HepG2 (cell line): Measurements from ENCODE around the gene ZNF222. TPM values are rescaled to one million over a fixed set of nuclear protein-coding genes. Genes with fewer than 3 reads are reported as not detected.

Source experiments
- CEBPG ChIP-seq: IDR thresholded peaks from 2 replicates; pipeline ENCODE4 v1.6.1; 2016
- HCFC1 ChIP-seq: fragments of 150-350 bp; IDR thresholded peaks from 2 replicates; pipeline ENCODE4 v1.6.1; 2014; ENCODE audit warnings: low read depth, low read length
- HDAC1 ChIP-seq: sonication (generic); formaldehyde crosslinking; IDR thresholded peaks from 2 replicates; pipeline ENCODE4 v1.5.1; 2020; ENCODE audit warnings: mild to moderate bottlenecking, missing genetic modification reagents
- HNF4A ChIP-seq: sonication (generic); formaldehyde crosslinking; IDR thresholded peaks from 2 replicates; pipeline ENCODE4 v1.4.0; 2020; ENCODE audit warnings: missing genetic modification reagents
- IRF2 ChIP-seq: IDR thresholded peaks from 2 replicates; pipeline ENCODE4 v1.6.1; 2018; ENCODE audit warnings: missing genetic modification reagents, missing compliant biosample characterization
- KDM2A ChIP-seq: sonication (generic); formaldehyde crosslinking; IDR thresholded peaks from 2 replicates; pipeline ENCODE4 v1.4.0; 2020; ENCODE audit warnings: low read depth, missing genetic modification reagents, borderline replicate concordance
- KMT2A ChIP-seq: sonication (generic); formaldehyde crosslinking; IDR thresholded peaks from 2 replicates; pipeline ENCODE4 v1.4.0; 2020; ENCODE audit warnings: missing genetic modification reagents
- MBD4 ChIP-seq: IDR thresholded peaks from 2 replicates; pipeline ENCODE4 v1.6.1; 2012; ENCODE audit warnings: low read length, inconsistent platforms, borderline replicate concordance
- MEIS2 ChIP-seq: sonication (generic); formaldehyde crosslinking; IDR thresholded peaks from 2 replicates; pipeline ENCODE4 v1.9.0; 2021; ENCODE audit warnings: mild to moderate bottlenecking, missing genetic modification reagents
- MIXL1 ChIP-seq: IDR thresholded peaks from 2 replicates; pipeline ENCODE4 v1.6.1; 2016
- NFKB2 ChIP-seq: sonication (generic); formaldehyde crosslinking; IDR thresholded peaks from 2 replicates; pipeline ENCODE4 v1.4.0; 2020; ENCODE audit warnings: missing genetic modification reagents, borderline replicate concordance
- NR2F2 ChIP-seq: IDR thresholded peaks from 2 replicates; pipeline ENCODE4 v1.6.1; 2012; ENCODE audit warnings: low read depth, inconsistent platforms, borderline replicate concordance
- PHF20 ChIP-seq: sonication (generic); formaldehyde crosslinking; IDR thresholded peaks from 2 replicates; pipeline ENCODE4 v1.5.0; 2020; ENCODE audit warnings: mild to moderate bottlenecking, missing genetic modification reagents
- TARDBP ChIP-seq: sonication (generic); formaldehyde crosslinking; IDR thresholded peaks from 2 replicates; pipeline ENCODE4 v1.8.0; 2022; ENCODE audit warnings: mild to moderate bottlenecking, missing genetic modification reagents
- ZBTB21 ChIP-seq: sonication (generic); formaldehyde crosslinking; IDR thresholded peaks from 2 replicates; pipeline ENCODE4 v1.4.0; 2020; ENCODE audit warnings: missing genetic modification reagents
- ZFX ChIP-seq: sonication (generic); formaldehyde crosslinking; IDR thresholded peaks from 2 replicates; pipeline ENCODE4 v1.4.0; 2020; ENCODE audit warnings: mild to moderate bottlenecking, low read depth, missing genetic modification reagents, moderate library complexity
- ZMYM2 ChIP-seq: sonication (generic); formaldehyde crosslinking; IDR thresholded peaks from 2 replicates; pipeline ENCODE4 v1.8.0; 2022; ENCODE audit warnings: mild to moderate bottlenecking, missing genetic modification reagents
- ZNF33A ChIP-seq: sonication (generic); formaldehyde crosslinking; IDR thresholded peaks from 2 replicates; pipeline ENCODE4 v1.5.1; 2020; ENCODE audit warnings: missing genetic modification reagents, mild to moderate bottlenecking, moderate library complexity, borderline replicate concordance
- ZNF772 ChIP-seq: sonication (generic); formaldehyde crosslinking; IDR thresholded peaks from 2 replicates; pipeline ENCODE4 v1.5.0; 2020; ENCODE audit warnings: mild to moderate bottlenecking, missing genetic modification reagents
- polyA plus RNA-seq, 8 experiments: library from polyadenylated mRNA; depleted of rRNA in 3 of 8; stranded (reverse) in 7 of 8; unstranded in 1 of 8; fragments of >200 nt; fragmentation: Illumina TruSeq in 4 of 8; extraction: Trizol in 4 of 8; gene quantifications; 2 replicates each; pipeline versions ENCODE4 v1.2.1 to v1.2.3, GENCODE V29; 2011 to 2016; ENCODE audit warnings: low read depth in 4 of 8, missing spikeins in 1 of 8, mixed read lengths in 1 of 8; ENCODE audit not compliant: insufficient read depth in 1 of 8
- total RNA-seq, 5 experiments: library from RNA; depleted of rRNA; stranded (reverse); fragments of >200 nt; fragmentation: Illumina TruSeq; extraction: Trizol; gene quantifications; 2 replicates each; pipeline ENCODE4 v1.2.3, GENCODE V29; 2016; ENCODE audit warnings: low read depth in 1 of 5
- TF ChIP-seq, protein P1 (sequence below): sonication (generic); formaldehyde crosslinking; IDR thresholded peaks from 2 replicates; pipeline ENCODE4 v1.4.0; 2020; ENCODE audit warnings: mild to moderate bottlenecking, low read depth, missing genetic modification reagents
- TF ChIP-seq, protein P2 (sequence below): sonication (generic); formaldehyde crosslinking; IDR thresholded peaks from 2 replicates; pipeline ENCODE4 v1.4.0; 2020; ENCODE audit warnings: missing genetic modification reagents; ENCODE audit errors: not compliant biosample characterization
- TF ChIP-seq, protein P3 (sequence below): sonication (generic); formaldehyde crosslinking; IDR thresholded peaks from 2 replicates; pipeline ENCODE4 v1.5.1; 2020; ENCODE audit warnings: mild to moderate bottlenecking, missing genetic modification reagents
- TF ChIP-seq, protein P4 (sequence below): sonication (generic); formaldehyde crosslinking; IDR thresholded peaks from 2 replicates; pipeline ENCODE4 v1.9.0; 2022; ENCODE audit warnings: missing genetic modification reagents, mild to moderate bottlenecking, borderline replicate concordance

Gene ZNF222
- total and polyA plus RNA-seq, 2 of the 13 experiments (the other 11 are each of a cell fraction or from before 2014, with no cell fraction given) = 2.2 to 6.2 TPM

DNA sequence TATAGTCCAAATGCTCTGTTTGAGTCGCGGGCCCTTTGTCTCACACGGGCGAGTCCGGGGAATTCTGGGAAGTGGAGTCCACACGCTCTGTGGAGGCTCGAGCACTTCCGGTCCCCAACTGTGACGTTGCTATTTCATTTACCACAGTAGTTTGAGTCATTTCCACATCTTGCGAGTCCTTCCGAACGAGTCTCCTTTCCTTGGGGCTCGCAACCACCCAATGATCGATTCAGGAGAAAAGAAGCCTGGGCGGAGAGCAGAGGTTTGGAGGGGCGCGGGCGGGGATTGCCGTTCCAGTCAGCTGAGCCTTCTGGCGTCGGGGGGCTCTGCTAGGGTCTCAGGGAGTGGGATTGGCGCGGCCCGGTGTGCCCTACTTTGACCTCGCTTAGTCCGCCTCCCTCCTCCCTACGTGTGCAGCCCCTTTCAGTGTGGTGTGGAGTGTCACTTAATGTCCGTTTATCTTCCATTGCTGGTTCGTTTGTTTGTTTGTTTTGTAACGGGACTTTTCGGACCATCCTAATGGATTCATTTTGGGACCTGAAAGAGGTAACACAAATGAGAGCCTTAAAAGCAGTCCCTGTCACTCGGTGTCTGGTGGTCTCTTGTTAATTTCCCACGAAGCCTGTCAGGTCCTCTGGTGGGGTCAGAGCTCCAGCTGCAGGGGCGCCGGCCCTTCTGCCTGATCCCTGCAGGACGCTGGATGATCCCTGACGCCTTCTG lies at the start of gene ZNF222 (continued):
- TF ChIP-seq MIXL1 (CRISPR knock-in tag) (no peak), ZBTB21 (CRISPR knock-in tag) (peak; percentile 93), ZNF772 (CRISPR knock-in tag) (no peak), KDM2A (peak; percentile 66), HCFC1 (peak; percentile 79), ZNF33A (CRISPR knock-in tag) (0 out of 2 replicates have a peak, but pooled peaks have one; percentile 36), PHF20 (peak; percentile 82), CEBPG (0 out of 2 replicates have a peak, but pooled peaks have one; percentile 16), ZMYM2 (CRISPR knock-in tag) (0 out of 2 replicates have a peak, but pooled peaks have one; percentile 7), NFKB2 (CRISPR knock-in tag) (peak; percentile 52; the same call in 1 of the 2 replicates), ZFX (CRISPR knock-in tag) (peak; percentile 70), HDAC1 (CRISPR knock-in tag) (peak; percentile 29; the same call in 1 of the 2 replicates), MBD4 (no peak), IRF2 (CRISPR knock-in tag) (peak; percentile 95), KMT2A (CRISPR knock-in tag) (peak; percentile 48; the same call in 1 of the 2 replicates), TARDBP (CRISPR knock-in tag) (0 out of 2 replicates have a peak, but pooled peaks have one; percentile 18), NR2F2 (peak; percentile 28; the same call in 1 of the 2 replicates), MEIS2 (CRISPR knock-in tag) (0 out of 2 replicates have a peak, but pooled peaks have one; percentile 28), HNF4A (peak; percentile 27; the same call in 1 of the 2 replicates)
- TF ChIP-seq, protein P1, sequence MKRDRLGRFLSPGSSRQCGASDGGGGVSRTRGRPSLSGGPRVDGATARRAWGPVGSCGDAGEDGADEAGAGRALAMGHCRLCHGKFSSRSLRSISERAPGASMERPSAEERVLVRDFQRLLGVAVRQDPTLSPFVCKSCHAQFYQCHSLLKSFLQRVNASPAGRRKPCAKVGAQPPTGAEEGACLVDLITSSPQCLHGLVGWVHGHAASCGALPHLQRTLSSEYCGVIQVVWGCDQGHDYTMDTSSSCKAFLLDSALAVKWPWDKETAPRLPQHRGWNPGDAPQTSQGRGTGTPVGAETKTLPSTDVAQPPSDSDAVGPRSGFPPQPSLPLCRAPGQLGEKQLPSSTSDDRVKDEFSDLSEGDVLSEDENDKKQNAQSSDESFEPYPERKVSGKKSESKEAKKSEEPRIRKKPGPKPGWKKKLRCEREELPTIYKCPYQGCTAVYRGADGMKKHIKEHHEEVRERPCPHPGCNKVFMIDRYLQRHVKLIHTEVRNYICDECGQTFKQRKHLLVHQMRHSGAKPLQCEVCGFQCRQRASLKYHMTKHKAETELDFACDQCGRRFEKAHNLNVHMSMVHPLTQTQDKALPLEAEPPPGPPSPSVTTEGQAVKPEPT (CRISPR knock-in tag) = no peak
- TF ChIP-seq, protein P2, sequence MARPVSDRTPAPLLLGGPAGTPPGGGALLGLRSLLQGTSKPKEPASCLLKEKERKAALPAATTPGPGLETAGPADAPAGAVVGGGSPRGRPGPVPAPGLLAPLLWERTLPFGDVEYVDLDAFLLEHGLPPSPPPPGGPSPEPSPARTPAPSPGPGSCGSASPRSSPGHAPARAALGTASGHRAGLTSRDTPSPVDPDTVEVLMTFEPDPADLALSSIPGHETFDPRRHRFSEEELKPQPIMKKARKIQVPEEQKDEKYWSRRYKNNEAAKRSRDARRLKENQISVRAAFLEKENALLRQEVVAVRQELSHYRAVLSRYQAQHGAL = no peak
- TF ChIP-seq, protein P3, sequence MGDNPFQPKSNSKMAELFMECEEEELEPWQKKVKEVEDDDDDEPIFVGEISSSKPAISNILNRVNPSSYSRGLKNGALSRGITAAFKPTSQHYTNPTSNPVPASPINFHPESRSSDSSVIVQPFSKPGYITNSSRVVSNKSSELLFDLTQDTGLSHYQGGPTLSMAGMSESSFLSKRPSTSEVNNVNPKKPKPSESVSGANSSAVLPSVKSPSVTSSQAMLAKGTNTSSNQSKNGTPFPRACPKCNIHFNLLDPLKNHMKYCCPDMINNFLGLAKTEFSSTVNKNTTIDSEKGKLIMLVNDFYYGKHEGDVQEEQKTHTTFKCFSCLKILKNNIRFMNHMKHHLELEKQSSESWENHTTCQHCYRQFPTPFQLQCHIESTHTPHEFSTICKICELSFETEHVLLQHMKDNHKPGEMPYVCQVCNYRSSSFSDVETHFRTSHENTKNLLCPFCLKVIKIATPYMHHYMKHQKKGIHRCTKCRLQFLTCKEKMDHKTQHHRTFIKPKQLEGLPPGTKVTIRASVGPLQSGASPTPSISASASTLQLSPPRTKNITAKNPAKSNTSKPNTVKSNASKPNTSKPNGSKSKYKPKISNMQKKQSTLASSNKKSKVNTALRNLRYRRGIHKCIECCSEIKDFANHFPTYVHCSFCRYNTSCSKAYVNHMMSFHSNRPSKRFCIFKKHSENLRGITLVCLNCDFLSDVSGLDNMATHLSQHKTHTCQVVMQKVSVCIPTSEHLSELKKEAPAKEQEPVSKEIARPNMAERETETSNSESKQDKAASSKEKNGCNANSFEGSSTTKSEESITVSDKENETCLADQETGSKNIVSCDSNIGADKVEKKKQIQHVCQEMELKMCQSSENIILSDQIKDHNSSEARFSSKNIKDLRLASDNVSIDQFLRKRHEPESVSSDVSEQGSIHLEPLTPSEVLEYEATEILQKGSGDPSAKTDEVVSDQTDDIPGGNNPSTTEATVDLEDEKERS (CRISPR knock-in tag) = no peak
- TF ChIP-seq, protein P4, sequence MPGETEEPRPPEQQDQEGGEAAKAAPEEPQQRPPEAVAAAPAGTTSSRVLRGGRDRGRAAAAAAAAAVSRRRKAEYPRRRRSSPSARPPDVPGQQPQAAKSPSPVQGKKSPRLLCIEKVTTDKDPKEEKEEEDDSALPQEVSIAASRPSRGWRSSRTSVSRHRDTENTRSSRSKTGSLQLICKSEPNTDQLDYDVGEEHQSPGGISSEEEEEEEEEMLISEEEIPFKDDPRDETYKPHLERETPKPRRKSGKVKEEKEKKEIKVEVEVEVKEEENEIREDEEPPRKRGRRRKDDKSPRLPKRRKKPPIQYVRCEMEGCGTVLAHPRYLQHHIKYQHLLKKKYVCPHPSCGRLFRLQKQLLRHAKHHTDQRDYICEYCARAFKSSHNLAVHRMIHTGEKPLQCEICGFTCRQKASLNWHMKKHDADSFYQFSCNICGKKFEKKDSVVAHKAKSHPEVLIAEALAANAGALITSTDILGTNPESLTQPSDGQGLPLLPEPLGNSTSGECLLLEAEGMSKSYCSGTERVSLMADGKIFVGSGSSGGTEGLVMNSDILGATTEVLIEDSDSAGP = peak; percentile 74; the same call in 1 of the 2 replicates
